HG03066 (cell line): ENCODE measurements around the gene SOWAHC.
"Not testable (repeated sequence)": the region's sequence is repeated elsewhere in the genome, so short reads cannot be mapped to it uniquely, and the experiment has no call there.

ENCODE experiments used
- ATAC-seq: cut with Tn5 transposase; IDR thresholded peaks from one replicate; pipeline ENCODE4 v1.9.1; 2021; ENCODE audit warnings: low read depth; ENCODE audit not compliant: unreplicated experiment

Gene SOWAHC

DNA sequence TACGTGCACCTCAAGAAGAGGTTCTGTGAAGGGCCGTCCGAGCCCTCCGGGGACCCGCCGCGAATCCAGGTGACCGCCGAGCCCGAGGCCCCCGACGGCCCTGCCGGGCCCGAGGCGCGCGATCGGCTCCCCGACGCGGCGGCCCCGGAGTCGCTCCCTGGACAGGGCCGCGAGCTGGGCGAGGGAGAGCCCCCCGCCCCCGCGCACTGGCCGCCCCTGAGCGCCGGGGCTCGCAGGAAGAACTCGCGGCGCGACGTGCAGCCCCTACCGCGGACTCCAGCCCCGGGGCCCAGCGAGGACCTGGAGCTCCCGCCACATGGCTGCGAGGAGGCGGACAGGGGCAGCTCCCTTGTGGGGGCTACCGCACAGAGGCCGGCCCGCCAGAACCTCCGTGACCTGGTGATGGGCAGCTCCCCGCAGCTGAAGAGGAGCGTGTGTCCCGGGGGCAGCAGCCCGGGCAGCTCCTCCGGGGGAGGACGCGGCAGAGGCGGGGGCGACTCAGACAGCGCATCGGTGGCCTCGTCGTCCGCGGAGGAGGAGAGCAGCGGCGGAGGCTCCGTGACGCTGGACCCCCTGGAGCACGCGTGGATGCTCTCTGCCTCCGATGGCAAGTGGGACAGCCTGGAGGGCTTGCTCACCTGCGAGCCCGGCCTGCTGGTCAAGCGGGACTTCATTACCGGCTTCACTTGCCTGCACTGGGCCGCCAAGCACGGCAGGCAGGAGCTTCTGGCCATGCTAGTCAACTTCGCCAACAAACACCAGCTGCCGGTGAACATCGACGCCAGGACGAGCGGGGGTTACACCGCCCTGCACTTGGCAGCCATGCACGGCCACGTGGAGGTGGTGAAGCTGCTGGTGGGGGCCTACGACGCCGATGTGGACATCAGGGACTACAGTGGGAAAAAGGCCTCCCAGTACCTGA, 812 bp downstream of the SOWAHC start:
- no peak for ATAC-seq

GRCh38 chr2:109615637-109616144, 1.5 kb downstream of the SOWAHC start:
- ATAC-seq, result no peak

- no peak for ATAC-seq
These were observed 2.0 kb downstream of the SOWAHC start for GRCh38 chr2:109616184-109616583.

DNA sequence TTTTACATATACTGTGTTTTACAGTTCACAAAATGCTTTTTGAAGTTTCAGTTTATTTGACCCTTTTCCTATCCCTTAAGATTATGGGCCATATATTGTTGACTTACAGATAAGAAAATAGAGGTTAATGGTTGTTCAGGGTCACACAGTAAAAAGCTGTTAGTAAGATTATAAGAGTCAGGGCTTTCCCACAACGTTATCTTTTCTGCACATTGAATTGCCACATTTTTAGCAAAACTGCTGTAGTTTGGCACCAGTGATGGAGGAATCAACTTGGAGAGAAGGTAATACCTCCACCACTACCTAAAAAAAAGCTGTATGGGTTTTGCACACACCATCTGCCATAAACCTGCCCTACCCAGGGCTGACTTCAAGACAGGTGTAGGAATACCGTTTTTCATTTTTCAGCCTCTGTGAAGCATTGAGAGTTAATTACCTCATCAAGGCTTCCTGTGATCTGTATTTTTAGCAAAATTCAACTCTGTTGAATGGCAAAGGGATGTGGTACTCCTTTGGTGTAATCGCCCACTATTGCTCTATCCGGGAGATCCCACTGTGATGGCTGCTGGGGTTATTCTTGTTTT, 5.0 kb downstream of the SOWAHC start:
- no peak for ATAC-seq

GRCh38 chr2:109623297-109623696, 9.1 kb downstream of the SOWAHC start:
- no peak for ATAC-seq

DNA sequence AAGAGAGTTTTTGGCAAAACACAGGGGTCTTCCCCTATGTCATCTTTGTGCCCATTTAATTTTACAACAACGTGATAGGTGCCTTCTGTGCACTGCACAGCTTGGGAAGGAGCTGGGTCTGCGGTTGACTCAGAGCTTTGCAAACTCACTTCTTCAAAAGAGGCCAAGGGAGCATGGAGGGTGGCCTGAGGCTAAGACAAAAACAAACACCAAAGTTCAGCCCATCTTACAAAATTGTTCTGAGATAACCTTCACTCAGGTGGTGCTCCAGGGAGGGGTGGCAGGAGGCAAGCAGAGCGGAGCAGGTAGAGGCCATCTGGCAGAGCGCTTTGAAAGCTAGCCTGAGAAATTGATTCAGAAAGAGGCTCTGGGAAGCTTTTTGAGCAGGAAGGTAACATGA, 9.8 kb downstream of the SOWAHC start:
- no peak for ATAC-seq

- no peak for ATAC-seq
These were observed 10.2 kb downstream of the SOWAHC start for GRCh38 chr2:109624339-109624738.

DNA sequence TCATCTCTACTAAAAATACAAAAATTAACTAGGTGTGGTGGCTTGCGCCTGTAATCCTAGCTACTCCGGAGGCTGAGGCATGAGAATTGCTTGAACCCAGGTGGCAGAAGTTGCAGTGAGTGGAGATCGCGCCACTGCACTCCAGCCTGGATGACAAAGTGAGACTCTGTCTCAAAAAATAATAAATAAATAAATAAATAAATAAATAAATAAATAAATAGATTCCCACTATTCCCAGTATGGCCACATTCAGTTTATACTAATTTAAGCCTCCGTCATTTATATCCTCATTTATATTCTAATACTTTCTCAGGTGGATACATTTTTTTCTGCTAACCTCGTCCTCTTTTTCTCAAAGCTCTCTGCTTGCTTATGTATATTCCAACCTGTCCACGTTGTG, 14.2 kb downstream of the SOWAHC start:
- not testable (repeated sequence) for ATAC-seq

- no peak for ATAC-seq
These were observed 15.7 kb downstream of the SOWAHC start for GRCh38 chr2:109629867-109630266.

GRCh38 chr2:109630441-109631430, 16.6 kb downstream of the SOWAHC start:
- no peak for ATAC-seq

GRCh38 chr2:109631741-109632140, 17.6 kb downstream of the SOWAHC start:
- ATAC-seq, result no peak

GRCh38 chr2:109632158-109632789, 18.1 kb downstream of the SOWAHC start:
- no peak for ATAC-seq

DNA sequence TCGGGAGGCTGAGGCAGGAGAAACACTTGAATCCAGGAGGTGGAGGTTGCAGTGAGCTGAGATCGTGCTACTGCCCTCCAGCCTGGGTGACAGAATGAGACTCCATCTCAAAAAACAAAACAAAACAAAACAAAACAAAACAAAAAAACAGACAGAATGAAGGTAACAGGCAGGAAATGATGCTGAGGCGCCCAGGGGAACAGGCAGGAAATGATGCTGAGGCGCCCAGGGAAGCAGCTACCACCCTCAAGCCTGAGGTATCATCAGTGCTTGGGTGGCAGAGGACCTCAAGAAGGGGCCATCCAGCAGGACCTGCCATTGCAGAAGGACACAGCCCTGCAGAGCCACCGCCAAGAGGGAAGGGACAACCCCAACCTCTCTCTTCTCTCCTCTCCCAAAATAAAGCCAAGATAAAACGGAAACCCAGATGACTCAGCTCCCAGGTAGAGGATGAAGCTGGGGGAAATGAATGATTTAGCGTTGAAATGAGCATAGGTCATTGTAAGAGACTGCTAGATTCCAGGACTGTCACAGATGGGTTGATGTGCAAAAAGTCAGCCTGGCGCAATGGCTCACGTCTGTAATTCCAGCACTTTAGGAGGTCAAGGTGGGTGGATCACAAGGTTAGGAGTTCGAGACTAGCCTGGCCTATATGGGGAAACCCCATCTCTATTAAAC, 19.3 kb downstream of the SOWAHC start:
- ATAC-seq, result no peak

DNA sequence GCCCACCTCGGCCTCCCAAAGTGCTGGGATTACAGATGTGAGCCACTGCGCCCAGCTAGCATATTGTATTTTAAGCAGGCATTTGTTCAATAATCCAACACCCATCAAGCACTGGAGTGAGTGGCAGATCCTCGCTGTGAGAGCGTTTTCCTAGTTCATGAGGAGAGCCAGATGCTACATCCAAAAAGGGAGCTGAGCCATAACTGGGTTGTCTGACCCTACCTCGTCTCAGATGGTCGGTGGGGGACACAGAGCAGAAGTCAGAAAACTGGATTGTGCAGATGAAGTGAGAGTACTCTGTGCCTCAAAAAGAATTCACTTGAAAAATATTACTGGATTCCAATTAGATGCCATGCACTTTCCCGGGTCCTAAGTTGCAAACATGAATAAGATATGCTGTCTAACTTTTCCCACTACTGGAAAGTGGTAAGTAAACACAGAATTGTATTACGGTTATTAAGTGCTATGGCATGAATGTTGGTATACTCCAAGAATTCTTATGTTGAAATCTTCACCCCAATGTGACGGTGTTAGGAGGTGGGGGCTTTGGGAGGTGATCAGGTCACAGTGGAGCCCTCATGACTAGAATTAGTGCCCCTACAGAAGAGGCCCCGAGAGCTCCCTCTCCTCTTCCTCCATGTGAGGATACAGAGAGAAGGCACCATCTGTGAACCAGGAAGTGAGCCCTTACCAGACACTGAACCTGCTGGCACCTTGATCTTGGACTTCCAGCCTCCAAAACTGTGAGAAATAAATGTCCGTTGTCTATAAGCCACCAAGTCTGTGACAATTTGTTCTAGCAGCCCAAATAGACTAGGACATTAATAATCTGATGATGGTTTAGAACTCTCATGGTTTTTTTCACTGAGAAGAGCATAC, 21.5 kb downstream of the SOWAHC start:
- ATAC-seq, result no peak

- no peak for ATAC-seq
These were observed 22.2 kb downstream of the SOWAHC start for GRCh38 chr2:109636317-109636716.

GRCh38 chr2:109637749-109638570, 23.8 kb downstream of the SOWAHC start:
- peak; percentile 80 for ATAC-seq

- ATAC-seq, result no peak
These were observed 24.6 kb downstream of the SOWAHC start for GRCh38 chr2:109638795-109639194.

DNA sequence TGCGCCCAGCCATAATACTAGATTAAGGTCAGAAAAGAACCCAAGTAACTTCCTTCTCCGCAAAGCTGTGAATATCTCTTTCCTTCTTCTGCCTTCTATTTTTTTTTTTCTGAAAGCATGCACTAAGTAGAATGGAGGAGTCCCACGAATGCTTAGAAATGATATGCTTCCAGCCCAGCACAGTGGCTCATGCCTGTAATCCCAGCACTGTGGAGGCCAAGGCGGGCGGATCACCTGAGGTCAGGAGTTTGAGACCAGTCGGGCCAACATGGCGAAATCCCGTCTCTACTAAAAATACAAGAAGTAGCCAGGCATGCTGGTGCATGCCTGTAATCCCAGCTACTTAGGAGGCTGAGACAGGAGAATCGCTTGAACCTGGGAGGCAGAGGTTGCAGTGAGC, 25.8 kb downstream of the SOWAHC start:
- not testable (repeated sequence) for ATAC-seq
